Hematopoietic multipotent progenitor cell treated with erythropoietin and hydrocortisone succinate and interleukin-3 and kit ligand, for 4 days (in vitro differentiated cells): ENCODE results near the gene ANKRD12.
"Not testable (repeated sequence)": the region's sequence is repeated elsewhere in the genome, so short reads cannot be mapped to it uniquely, and the experiment has no call there.

Experiments
- DNase-seq: peaks from one replicate; pipeline ENCODE4 v3.0.0-alpha.2; 2015

The ANKRD12 gene

DNA sequence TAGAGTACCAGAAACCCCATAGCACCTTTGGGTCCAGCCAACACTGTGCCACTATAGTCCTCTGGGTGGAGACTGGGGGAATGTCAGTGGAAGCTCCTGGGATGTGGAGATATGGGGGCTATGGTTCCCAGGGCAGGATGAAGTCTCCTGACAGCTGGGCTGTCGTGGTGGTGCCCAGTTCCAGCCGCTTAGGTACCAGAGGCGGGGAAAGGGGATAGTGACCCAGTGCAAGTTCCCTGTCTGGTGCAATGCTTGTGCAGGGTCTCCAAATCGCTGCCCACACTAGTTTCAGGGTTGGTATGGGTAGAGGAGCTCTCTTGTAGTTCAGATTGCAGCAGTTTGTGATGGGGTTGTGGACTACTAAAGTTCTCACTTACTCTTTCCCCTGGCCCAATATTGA, 97.9 kb downstream of the ANKRD12 start:
- no peak for DNase-seq

- no peak for DNase-seq
Measured at GRCh38 chr18:9237981-9238380, 101.4 kb downstream of the ANKRD12 start.

GRCh38 chr18:9239720-9240119, 103.1 kb downstream of the ANKRD12 start:
- DNase-seq, result peak; percentile 61

GRCh38 chr18:9240270-9240669, 103.7 kb downstream of the ANKRD12 start:
- peak; percentile 53 for DNase-seq

GRCh38 chr18:9243029-9243428, 106.4 kb downstream of the ANKRD12 start:
- no peak for DNase-seq

GRCh38 chr18:9244376-9244775, 107.8 kb downstream of the ANKRD12 start:
- no peak for DNase-seq

DNA sequence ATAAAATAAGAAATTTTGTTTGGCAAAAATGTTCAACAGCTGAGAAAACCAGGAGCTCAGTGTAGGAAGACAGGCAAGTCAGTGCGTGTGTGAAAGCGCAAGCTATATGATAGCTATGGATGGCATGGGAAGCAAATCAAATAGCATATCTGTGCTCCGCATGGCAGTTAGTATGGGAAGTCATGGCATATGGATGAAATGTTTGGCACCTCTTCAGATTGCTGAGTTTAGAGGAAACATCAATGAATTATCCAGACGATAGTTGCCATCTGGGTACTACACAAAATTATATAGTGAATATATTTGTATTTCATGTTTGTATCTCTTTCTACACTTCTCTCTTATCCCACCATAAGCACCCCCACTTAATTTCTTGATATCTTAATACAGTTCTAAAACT, 112.1 kb downstream of the ANKRD12 start:
- no peak for DNase-seq

DNA sequence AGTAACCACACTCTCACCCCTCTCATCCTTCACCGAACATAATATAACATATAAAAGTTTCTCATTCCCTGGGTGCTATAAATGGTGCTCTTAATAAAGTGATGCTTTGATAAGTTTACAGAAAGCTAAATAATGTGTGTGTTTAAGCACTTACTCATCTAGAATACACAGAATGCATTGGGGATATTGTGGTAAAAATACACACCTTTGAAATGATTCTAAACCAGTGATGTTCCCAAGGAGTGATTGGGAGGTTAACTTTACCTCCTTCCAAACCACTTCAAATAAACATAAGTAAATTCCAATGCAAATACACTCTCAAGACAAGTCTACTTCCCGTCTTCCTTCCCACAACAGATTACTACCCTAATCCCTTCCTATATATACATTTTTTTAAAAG, 112.7 kb downstream of the ANKRD12 start:
- no peak for DNase-seq

- DNase-seq, result no peak
Measured at GRCh38 chr18:9259173-9259572, 122.6 kb downstream of the ANKRD12 start.

DNA sequence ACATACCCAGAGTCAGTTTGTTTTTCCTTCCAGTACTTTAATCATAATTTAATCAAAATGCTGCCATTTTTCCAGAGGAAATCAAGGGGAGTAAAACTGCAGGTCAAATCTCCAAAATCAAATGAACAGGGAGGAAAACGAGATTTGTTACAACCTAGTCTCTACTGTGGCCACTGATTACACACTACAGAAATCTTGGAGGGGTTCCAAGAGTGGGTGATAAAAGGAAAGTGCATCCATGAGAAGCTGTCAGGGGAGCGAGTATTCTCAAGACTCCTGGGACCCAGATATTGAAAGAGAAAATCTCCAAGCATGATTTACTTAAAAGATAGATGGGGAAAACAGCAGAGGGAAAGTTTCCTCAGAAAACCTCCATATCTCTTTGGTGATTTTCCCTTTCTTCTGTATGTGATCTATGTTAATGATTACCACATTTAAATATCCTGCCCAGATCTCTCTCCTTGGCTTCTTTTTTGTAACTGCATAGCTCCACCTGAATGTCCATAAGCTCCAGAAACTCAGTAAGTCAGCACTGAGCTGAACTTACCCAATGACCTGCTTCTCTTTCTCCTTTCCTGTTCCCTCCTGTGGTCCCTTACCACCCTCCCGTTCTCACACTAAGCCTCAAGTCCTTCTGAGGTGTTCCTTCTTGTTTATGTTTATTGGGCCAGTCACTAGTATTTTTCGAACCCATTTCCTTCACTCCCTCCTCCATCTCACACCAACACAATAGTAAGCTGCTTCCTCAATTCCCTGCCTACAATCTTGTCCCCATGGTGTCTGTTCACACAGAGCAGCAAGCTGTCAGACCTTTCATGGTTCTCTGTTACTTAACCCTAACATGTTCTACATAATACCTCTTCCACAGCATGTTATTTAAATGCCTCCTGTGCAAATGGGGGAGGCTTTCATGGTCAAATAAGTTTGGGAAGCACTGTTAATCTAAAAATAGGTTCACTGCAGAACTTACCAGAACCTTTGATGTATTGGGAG, 124.1 kb downstream of the ANKRD12 start:
- DNase-seq, result no peak

DNA sequence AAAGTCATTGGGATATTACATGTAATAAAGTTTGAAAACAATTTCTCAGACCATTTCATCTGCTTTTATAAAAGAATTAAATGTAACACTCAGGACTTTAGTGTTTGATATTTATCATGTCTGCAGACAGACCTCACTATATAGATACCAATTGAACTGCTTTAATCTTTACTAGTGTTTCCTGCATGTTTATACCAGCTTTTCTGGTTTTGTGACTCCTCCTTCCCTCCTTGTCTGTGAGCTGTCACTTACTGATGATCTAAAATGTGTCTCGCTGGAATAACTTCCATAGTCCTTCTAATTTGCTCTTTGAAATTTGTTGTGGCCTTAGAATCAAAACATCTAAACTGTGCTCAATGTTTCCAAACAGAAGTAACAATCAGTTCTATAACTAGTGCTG, 126.7 kb downstream of the ANKRD12 start:
- DNase-seq, result no peak

GRCh38 chr18:9264797-9265196, 128.2 kb downstream of the ANKRD12 start:
- DNase-seq, result not testable (repeated sequence)

DNA sequence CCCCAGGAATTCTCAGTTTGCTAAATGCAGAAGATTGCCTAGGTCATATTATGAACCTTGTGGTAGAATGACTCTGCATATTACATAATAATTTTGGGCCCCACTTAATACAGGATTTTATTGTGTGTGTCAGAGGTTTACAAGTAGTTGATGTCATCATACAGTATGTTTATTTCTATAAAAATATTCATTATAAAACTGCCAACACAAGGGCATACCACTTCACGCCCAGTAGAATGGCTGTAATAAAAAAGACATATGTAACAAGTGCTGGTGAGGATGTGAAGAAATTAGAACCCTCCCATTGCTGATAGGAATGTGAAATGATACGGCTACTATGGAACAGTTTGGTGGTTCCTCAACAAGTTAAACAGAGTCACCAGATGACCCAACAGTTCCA, 136.6 kb downstream of the ANKRD12 start:
- DNase-seq, result no peak

DNA sequence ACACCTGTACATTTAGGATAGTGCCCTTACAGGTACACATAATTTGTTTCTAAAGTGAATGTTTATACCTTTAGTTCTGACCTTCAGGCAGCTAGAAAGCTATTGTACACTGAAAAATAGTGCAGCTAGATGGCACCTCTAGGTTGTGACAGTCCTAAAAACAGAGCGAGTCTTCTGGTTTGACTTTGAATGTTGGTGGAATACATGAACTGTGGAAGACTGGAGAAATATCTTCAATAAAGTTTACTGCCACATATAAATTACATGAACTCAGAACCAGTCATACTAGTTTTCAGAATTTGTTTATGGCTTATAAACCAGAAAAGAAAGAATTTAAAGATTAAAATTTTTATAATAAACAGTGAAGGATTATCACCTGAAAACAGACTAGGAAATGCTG, 139.3 kb downstream of the ANKRD12 start:
- DNase-seq, result no peak

DNA sequence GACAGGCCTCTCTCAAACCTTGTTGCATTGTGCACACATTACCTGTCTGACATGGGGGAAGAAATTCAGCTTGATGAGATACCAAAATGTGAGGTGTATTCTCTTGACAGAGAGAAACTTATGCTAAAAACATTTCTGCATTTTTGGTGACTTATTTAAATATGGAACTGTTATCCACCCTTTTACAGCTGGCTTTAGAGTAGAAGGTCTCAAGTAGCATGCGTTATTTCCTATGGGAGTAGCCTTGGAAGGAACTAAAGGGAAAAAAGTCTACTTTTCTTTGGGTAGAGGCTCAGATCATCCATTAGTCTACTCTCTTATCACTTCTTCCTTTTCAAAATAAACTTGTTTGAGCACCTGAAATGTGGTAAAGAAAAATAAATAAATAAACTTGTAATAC, 141.4 kb downstream of the ANKRD12 start:
- no peak for DNase-seq

- DNase-seq, result no peak
Measured at GRCh38 chr18:9280849-9281248, 144.3 kb downstream of the ANKRD12 start.

DNA sequence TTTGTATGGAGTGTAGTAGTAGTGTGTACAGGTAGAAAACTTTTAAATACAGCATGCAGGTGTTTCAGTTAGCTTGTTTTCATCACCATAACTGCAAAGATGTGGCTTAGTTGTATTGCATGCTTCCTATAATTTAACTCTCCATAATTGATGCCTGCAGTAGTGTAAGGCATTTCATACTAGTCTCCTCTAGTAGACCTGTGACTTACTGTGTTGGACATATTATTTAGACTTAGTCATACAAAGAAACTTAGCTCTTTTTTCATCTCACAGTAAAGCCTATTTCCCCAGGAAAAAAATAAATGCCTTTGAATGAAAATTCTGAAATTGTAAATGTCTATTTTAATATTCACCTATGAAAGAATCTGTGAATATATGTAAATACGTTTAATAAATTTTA, 145.2 kb downstream of the ANKRD12 start:
- DNase-seq, result no peak

GRCh38 chr18:9283791-9284190, 147.2 kb downstream of the ANKRD12 start:
- no peak for DNase-seq

- no peak for DNase-seq
Measured at GRCh38 chr18:9285604-9286003, 149.0 kb downstream of the ANKRD12 start.

GRCh38 chr18:9287036-9287435, 150.5 kb downstream of the ANKRD12 start:
- DNase-seq, result no peak

GRCh38 chr18:9289698-9290097, 153.1 kb downstream of the ANKRD12 start:
- no peak for DNase-seq

- DNase-seq, result no peak
Measured at GRCh38 chr18:9290156-9290555, 153.6 kb downstream of the ANKRD12 start.

DNA sequence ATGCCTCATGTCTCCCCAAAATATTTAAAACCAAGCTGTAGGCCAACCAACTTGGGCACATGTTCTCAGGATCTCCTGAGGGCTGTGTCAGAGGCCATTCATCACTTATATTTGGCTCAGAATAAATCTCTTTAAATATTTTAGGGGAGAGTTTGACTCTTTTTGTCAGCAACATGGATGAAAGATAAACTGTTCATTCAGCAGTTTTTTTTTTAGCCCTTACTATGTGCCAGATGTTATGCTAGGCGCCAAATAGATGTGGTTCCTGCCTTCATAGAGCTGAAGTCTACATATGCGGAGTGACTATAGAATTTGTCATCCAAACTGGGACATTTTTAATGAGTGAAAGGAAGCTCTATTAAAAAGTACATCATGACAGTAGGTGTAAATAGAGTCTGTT, 155.5 kb downstream of the ANKRD12 start:
- no peak for DNase-seq

GRCh38 chr18:9293948-9294347, 157.4 kb downstream of the ANKRD12 start:
- DNase-seq, result no peak
